AG08396 (cell line): Measurements from ENCODE around the gene FOCAD.

Experiments
- DNase-seq: peaks from one replicate; pipeline ENCODE4 v3.0.0; 2012; ENCODE audit warnings: low spot score, mixed read lengths

FOCAD gene

DNA sequence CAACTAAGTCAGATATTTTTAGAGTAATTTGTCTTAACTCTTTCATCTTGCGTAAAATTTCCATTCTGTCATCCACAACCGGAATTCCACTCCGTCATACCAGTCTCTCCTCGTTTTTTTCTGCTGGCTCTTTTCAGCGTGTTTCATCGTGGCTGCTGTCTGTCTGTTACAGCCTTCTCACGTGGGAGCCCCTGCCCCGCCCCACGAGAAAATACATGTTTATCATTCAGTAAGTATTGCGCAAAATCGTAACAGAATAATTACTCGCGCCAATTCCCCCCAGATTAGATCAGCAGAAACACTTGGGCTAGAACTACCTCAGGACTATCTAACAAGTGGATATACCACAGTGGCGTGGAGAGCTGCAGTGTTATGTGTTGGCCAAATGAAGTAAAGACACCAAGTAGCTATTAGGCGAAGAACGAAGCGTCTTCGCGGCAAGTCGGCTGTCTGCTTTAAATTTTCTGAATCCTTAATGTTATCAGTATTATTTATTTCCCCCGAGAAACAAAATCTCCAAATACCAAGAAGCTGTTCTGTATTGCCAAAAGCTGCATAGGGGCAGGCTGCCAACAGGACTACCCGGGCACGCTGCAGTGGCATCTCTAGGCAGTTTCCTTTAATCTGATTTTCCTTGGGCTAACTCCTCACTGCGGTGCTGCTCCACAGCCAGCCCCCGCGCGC, 566 bp upstream of the FOCAD start:
- DNase-seq, result peak; percentile 66

- DNase-seq, result peak; percentile 32
These were observed 1.0 kb downstream of the FOCAD start for GRCh38 chr9:20684875-20685696.

DNA sequence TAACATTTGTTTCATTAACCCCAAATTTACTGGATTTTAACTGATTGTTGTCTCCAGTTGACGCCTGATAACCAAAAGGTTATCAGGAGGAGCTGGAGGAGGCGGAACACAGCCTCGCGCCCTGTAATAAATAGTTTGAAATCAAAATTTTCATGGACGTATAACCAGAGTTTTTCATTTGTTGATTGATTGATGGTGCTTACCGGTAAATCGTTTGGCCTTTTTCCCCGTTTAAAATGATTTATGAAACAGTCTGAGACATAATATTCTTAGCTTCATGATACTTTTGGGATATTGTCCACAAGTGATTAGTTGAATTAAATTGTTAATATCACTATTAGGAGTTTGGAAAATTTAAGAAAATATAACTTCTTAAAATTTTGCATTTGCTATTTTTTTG, 1.7 kb downstream of the FOCAD start:
- DNase-seq, result no peak

DNA sequence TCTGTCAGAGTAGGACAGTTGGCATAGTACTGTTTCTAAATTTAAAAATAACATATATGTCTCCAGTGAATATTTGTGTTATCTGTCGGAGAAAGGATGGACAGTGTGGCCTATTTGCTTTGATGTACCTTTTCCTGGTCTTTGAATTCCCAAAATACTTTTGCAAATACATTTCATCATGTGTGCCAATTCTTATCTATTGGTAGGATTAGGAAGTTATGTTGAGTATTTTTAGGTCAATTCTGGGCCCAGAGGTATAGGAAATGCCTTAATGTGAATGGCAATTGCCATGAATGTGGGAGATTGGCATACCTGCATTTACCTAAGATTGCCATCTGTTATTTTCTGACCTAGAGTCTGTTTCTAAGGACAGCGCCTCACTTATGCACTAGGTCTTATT, 5.8 kb downstream of the FOCAD start:
- DNase-seq, result no peak

GRCh38 chr9:20692554-20692953, 8.5 kb downstream of the FOCAD start:
- DNase-seq, result no peak

- no peak for DNase-seq
These were observed 9.0 kb downstream of the FOCAD start for GRCh38 chr9:20693068-20693467.

DNA sequence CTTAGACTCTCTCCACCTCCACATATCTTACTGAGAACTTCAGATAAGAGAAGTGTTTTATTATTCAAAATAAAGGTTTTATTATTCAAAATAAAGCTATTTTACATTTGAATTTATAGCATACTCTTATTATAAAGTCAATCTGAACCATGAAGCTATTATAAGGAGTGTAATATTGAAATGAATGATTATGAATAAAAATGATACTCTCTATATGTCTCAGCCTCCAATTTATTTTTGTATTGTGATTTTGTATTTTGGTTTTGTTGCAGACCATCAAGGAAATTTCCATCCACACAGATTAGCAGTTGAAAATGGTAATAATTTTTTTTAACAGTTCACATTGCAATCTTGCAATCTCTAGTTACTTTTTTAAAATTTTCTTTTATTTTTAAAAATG, 10.2 kb downstream of the FOCAD start:
- no peak for DNase-seq

- no peak for DNase-seq
These were observed 13.1 kb downstream of the FOCAD start for GRCh38 chr9:20697021-20697719.

GRCh38 chr9:20698782-20699181, 14.7 kb downstream of the FOCAD start:
- DNase-seq, result no peak

- no peak for DNase-seq
These were observed 17.0 kb downstream of the FOCAD start for GRCh38 chr9:20701060-20701459.

DNA sequence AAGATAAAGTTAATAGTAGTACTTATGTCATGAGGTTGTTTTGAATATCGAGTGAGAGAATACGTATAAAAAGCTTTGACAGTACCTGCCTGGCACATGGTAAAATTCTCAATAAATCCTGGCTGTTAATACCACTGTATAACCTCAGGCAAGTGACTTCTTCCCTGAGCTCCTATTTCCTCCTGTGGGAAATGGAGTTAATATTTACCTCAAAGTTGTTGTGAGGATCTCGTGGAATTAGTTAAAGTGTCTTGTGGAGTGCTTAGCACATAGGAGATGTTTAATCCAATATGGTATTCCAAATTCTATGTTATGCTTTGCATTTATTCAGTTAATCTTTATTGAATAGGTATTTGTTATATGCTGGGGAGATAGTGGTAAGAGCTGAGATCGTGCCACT, 18.5 kb downstream of the FOCAD start:
- no peak for DNase-seq

DNA sequence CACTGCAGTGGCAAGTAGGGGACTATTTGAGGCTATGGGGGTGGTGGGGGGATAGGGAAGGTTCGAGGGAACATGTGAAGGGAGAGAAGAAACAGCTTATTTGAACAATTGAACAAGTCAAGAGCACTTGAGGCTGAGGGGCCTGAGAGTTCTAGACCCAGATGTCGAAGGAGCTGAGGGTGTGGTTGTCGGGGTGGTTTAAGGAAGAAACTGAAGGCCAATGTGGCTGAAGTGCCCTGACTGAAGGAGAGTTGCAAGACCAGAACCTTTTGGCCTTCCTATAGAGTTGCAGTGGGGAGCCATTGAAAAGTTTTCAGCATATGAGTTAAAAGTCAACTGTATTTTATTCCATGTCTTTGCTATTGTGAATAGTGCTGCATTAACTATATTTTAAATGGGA, 19.1 kb downstream of the FOCAD start:
- no peak for DNase-seq

DNA sequence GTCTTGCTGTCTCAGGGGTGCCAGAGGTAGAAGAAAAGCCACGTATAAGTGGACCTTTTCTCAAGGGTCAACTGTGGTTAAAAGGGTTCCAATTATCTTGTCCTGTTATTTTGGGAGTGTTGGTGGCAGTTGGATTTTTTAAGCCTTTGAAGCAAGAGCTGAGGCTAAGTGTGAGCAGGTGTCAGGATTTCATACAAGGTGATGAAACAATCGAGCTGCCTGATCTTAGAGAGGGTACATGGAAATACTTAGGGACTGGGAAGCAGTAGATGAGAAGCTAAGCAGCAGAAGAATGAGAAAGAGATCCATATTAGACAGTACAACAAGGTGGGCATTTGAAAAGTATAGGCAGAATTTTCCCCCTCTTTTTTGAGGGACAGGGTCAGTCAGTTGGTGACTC, 23.6 kb downstream of the FOCAD start:
- DNase-seq, result no peak

DNA sequence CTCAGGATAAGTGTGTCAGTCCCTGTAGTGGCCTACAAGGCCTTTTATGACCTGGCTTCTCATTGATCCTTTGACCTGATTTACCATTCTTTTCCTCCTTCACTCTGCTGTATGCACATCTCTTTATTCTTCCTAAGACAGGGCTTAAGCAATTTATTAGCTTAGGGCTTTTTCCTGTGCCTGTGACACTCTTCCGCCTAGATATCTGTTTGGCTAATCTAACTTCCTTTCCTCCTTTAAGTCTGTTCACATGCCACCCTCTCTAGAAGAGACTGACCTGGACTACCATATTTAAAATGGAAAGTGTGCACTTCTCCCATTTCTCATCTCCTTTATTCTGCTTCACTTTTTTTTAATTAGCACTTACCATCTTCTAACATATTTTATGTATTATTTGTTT, 29.1 kb downstream of the FOCAD start:
- no peak for DNase-seq

DNA sequence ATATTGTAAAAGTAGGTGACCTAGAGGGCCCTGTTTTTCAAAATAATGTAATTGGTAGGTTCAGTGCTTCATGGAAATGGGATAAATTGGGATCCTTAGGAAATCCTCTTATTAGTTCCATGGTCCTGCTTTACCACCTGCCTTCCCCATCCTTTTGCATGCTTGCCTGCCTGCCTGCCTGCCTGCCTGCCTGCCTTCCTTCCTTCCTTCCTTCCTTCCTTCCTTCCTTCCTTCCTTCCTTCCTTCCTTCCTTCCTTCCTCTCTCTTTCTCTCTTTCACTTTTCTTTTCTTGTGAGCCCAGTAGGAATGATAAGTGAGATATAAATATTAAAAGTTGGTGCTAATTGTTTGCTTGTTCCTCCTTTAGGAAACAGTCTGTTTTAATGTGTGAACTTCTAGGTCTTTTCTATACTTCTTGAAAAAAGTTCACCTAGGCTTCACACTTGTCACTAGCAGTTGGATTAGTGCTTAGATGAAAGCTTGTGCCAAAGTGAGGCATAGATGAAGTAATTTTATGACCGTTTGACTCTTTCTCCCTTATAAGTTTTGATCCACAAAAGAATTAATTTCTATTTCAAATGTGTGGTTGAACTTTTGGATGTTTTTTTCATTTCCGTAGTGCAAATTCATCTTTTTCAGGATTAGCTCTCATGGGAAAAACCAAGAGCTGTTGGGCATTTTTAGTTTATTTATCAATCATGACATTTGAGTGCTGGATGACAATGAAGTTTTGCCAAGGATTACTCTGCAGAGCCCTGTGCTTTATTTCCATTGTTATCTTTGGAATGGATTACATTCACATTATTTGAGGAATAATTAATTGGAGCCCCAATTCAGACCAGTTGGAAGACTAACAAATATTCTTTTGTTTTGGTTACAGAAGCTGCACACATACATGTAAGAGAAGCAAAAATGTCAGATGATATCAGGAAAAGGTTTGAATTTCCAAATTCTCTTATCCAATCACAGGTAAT, 30.7 kb downstream of the FOCAD start:
- DNase-seq, result no peak

DNA sequence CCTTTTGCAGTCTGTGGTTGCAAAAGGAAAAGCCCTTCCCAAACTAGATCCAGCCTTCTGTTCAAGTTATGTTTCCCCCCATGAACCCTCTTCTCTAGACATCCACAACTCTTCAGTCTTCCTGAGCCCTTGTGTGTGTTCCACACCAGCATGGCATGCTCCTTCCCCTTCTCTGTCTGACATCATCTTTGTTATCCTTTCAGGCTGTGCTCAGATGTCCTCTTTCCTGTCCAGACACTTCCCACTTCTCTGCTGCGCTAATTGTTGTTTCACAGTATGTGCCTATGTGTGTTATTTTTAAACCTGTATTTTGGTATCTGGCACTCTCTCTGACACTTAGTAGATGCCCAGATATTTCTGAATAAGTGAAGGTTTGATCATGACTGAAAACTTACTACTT, 38.2 kb downstream of the FOCAD start:
- DNase-seq, result no peak

DNA sequence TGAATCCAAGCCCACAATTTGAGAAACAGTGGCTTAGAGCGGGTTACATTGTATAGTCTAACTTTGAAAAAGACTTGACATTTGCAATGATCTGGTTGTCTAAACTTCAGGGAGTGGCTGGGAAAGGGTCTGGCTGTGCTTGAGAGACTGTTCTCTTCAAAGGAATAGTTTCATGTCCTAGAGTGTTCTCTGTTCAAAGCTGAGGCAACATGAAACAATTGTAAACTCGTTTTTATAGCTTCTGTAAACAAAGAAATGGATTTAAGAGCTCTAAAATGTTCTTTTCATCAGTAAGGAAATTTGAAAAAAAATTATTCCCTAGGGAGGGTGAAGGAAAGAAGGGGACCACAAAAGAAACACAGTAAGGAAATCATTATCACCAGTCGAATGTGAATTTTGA, 41.6 kb downstream of the FOCAD start:
- no peak for DNase-seq

GRCh38 chr9:20726144-20726543, 42.1 kb downstream of the FOCAD start:
- DNase-seq, result no peak

- DNase-seq, result no peak
These were observed 44.6 kb downstream of the FOCAD start for GRCh38 chr9:20728493-20729220.

GRCh38 chr9:20729523-20729922, 45.5 kb downstream of the FOCAD start:
- no peak for DNase-seq

DNA sequence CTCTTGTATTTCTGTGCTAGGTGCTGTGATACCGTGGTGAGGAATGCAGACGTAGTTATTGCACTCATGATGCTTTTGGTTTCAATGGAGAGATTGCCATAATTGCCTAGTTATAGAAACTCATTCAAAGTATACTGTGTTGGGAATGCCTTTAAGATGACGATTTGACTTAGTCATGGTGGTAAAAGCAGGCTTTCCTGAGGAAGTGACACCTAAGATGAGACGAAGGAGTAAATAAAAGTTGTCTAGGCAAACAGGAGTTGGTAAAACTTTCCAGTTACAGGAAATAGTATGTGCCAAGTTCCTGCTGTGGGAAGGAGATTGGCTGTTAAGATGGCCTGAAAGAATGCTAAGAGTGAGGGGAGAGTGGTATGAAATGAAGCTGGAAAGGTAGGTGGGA, 48.1 kb downstream of the FOCAD start:
- DNase-seq, result no peak
